Choroid plexus epithelial cell (primary cell): ENCODE results near the gene CDKN1C.

ENCODE experiments used
- DNase-seq: peaks from one replicate; pipeline ENCODE4 v3.0.0-alpha.2; 2010; ENCODE audit warnings: low read depth
- H3K4me3 ChIP-seq: 2 replicates; pipeline ENCODE4 v1.5.1; 2011; ENCODE audit warnings: low read depth, mild to moderate bottlenecking, control low read depth, low read length, moderate library complexity
- CTCF ChIP-seq: conservative IDR thresholded peaks from 2 replicates; pipeline ENCODE4 v1.5.1; 2011; ENCODE audit warnings: low read depth, mild to moderate bottlenecking, control low read depth, inconsistent platforms, low read length, moderate library complexity

CDKN1C gene

DNA sequence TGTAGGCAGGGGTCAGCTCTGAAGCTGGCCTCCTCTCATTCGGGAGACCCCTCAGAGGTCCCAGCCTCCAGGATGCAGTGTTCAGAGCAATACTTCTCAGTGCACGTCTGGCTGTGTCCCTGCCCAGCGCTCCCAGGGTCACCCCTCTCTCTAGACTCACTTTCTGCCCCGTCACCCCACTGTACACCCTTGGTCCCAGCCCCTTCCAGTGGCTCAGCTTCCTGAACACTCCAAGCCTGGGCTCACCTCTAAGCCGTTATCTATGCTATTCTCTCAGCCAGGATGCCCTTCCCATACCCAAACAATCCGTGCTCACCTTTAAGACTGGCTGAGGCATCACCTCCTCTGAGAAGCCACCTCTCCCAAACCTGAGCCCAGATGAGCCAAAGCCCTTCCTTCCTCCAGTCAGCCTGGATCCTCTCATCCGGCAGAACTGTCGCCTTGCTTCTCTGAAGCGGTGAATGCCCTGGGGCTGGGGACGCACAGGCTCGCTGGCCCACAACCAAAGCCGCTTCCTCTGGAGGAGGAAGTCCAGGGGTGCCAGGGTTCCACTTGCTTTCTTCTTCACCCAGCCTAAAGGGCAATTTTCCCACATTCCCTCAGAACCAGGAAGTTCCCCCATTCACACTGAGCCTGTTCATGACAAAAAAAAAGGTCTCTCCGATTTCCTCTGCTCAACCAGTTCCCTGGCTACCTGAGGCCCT lies 13.7 kb upstream of the CDKN1C start:
- no peak for TF ChIP-seq CTCF
- no peak for DNase-seq
- no peak overlapping the region for H3K4me3 ChIP-seq

DNA sequence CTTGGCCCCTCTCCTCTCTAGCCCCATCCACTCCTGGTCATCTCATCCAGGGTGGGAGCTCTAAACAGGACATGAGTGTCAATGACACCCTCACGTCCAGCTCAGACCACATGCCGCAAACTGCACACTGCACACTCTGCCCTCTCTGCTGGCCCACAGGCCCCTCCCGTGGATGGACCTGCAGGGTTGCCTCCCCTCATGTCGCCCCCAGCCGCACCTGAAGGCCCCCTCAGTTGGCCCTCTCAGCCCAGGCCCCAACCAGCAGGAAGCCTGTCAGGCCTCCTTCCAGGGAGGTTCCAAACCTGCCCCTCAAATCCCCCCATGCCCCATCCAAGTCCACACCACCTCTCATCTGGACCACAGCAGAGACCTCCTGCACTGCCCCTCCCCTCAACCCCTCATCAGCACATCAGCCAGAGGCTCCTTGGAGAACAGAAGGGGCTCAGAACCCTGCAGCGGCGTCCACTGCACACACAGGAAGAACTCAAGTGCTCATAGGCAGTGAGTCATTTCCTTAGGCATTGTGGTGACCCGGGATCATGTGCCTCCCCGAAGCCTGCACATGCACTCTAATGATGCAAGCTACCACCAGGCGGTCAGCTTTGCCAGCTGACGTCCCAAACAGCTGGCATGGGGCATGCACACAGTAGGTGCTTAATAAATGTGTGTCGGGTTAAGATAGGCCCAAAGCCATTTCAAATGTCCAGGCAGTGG lies 12.9 kb upstream of the CDKN1C start:
- H3K4me3 ChIP-seq: no peak overlapping the region
- TF ChIP-seq CTCF: no peak
- DNase-seq: peak; percentile 95

- TF ChIP-seq CTCF: no peak
- H3K4me3 ChIP-seq: no peak overlapping the region
- DNase-seq: no peak
These were observed 11.5 kb upstream of the CDKN1C start for GRCh38 chr11:2897048-2897447.

DNA sequence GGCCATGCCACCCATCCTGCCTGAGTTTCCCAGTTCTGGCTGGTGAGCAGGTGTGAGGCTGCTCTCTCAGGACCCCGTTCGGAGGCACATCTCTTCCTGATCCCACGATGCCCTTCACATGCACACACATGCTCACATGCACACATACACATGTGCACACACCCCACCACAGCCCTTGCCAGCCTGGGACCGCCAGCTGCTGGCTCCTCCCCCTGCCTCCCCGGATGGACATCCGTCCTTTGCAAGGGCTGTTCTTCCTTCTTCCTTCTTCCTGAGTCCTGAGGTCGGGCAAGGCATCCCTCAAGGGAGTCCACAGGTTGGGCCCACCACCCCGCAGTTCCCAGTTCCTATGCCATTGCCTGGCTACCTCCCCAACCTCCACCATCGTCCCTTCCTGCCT lies 10.5 kb upstream of the CDKN1C start:
- DNase-seq: no peak
- TF ChIP-seq CTCF: no peak
- no peak overlapping the region for H3K4me3 ChIP-seq

- no peak for TF ChIP-seq CTCF
- DNase-seq: no peak
- no peak overlapping the region for H3K4me3 ChIP-seq
These were observed 8.4 kb upstream of the CDKN1C start for GRCh38 chr11:2893935-2894334.

DNA sequence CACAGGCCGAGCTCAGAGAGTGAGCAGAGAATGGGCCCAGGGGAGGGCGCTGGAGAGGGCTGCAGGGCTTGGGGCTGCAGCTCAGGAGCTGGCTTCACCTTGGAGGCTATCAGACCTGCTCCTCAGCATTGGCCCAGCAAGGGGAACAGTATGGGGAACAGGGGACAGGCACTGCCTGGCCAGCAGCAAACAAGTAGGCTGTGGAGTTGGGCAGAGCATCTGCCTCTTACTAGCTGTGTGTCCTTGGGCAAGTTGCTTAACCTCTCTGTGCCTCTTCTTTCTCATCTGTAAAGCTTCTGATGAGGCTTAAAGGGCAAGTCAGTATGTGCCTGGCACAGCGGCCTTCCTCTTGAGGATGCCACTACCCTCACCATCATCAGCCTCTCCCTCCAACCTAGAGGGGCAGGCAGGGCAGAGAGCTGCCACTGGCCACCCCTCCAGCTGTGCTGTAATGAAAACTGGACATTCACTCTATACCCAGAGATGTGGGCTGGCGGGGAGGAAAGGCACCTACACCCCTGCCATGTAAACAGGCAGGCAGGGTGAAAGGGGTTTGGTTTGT lies 7.5 kb upstream of the CDKN1C start:
- no peak for DNase-seq
- peak; percentile 48 for TF ChIP-seq CTCF
- H3K4me3 ChIP-seq: peak overlapping the region; percentile 56
